Medulla oblongata (tissue), 1 donor: Measurements from ENCODE around the gene GLI3.

Experiments used
- DNase-seq: peaks from one replicate; pipeline ENCODE4 v3.0.0-alpha.2; 2015; ENCODE audit errors: extremely low spot score

GLI3 gene

GRCh38 chr7:42039921-42040320, 197.1 kb downstream of the GLI3 start:
- DNase-seq: no peak

DNA sequence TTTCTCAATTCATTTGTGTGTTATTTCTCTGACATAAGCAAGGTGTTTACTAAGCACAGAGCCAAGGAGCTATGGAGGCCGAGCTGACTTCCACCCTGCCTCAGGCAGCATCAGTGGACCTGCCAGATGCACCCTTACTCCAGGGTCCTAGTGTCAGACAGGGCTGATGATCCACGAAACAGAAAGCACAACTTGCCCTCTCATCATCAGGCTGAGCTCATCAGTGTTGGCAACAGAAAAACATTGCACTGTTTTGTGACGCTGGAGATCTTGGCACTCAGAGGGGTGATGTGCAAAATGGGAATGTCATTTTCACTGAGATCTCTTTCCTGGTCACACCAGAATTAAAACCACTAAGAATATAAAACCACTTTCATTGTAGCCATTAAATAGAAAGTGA, 201.8 kb downstream of the GLI3 start:
- peak; percentile 41 for DNase-seq

- no peak for DNase-seq
These were observed 203.5 kb downstream of the GLI3 start for GRCh38 chr7:42033480-42033879.

DNA sequence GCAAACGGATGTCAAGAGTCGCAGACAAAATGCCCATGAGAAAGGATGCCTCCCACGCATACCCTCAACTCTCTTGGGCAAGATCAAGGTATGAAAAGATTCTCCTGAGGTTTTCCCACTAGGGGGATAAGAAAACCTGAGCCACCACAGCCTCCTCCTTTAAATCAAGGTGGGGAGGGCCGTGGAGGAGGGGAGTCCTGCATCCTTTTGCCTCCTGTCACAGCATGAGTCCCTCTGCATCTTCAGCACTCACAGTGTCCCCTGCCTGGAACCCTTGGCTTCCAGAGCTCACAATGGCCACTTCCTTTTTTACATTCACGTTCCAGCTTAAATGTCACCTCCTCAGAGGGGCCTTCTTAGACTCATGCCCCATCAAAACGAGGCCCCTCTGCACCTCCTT, 207.6 kb downstream of the GLI3 start:
- DNase-seq: no peak

- no peak for DNase-seq
These were observed 209.5 kb downstream of the GLI3 start for GRCh38 chr7:42027521-42027920.

GRCh38 chr7:42026622-42027197, 210.3 kb downstream of the GLI3 start:
- DNase-seq: no peak

GRCh38 chr7:42025635-42026375, 211.2 kb downstream of the GLI3 start:
- DNase-seq: no peak

DNA sequence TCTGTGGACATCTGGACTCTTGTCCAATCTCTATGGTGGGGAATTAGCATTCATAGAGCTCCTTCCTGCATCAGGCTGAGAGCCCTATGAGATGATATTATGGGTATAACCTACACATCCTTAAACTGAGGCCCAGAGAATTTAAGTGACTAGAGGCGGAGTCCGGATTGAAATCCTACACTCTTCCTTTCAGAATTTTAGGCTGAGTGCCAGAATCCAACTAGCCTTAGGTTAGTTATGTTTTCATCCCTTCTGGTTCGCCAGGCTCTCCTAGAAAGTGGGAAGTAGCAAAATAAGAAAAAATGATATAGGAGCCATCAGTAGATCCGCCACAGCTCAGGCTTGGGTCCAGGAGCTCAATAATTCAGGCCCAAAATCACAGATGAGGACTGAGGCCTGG, 212.5 kb downstream of the GLI3 start:
- no peak for DNase-seq

GRCh38 chr7:42023262-42023661, 213.7 kb downstream of the GLI3 start:
- no peak for DNase-seq

- DNase-seq: no peak
These were observed 214.2 kb downstream of the GLI3 start for GRCh38 chr7:42022791-42023190.

- DNase-seq: no peak
These were observed 215.0 kb downstream of the GLI3 start for GRCh38 chr7:42022056-42022455.

DNA sequence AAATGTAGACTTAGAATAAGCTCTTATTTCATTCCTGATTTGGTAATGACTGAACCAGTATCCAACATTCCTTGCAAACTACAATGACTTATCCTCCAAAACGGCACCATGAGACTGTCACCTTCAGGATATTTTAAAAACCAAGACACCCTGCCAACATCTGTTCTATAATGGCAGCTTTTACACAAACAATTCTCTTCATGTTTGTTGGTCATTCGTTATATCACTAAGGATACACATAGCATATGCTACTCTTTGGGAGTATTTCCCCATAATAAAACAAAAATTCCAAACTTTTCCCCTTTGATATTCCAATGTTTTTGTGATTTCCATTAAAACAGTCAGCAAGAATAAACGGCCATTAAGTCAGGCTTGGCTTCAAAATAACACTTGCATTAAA, 215.4 kb downstream of the GLI3 start:
- DNase-seq: no peak

- DNase-seq: no peak
These were observed 216.9 kb downstream of the GLI3 start for GRCh38 chr7:42020061-42020460.

GRCh38 chr7:42017349-42017986, 219.5 kb downstream of the GLI3 start:
- no peak for DNase-seq

GRCh38 chr7:42016517-42016916, 220.5 kb downstream of the GLI3 start:
- no peak for DNase-seq

- no peak for DNase-seq
These were observed 222.1 kb downstream of the GLI3 start for GRCh38 chr7:42014625-42015618.

DNA sequence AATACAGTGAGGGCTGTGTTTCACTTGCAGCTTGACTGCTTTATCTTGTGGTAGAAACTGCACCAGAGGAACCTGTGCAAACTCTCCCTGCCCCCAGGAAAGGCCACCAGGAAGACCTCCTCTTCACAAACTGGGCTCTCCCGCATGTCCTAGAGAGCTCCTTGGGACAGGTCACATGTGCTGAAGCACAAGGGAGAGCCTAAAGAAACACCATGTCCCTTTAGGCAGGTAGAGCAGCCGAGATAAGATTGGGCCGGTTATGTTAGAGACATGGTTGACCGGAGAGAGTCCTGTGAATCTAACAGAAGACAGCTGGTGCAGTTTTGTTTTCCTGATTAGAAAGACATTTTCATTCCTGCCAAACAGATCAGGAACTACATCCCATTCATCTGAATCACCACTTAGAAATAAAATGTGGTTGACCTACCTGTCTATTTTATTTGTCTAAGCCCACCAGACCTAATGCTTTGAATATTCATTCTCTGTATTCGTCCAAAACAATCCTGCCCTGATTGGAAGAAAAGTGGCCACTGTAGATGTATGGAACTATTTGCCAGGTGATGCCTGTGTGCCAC, 224.1 kb downstream of the GLI3 start:
- no peak for DNase-seq

DNA sequence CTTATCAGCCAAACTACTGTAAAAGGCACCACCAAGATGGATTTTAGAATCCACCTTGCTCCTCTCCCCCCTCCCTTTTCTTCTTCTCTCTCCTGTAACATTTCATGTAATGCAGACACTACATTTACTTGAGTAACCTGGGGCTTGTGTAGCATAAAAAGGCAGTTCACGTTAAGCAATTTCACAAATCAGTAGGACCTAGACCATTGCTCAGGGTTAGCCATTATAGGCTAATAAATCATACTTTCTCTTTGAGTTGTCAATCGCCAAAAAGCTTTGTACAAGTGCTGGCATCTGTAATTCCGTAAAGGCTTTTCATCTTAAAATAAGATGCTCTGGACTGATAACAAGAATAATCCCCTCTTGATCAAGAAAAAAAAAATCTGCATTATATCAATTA, 224.7 kb downstream of the GLI3 start:
- no peak for DNase-seq

GRCh38 chr7:42011846-42012245, 225.2 kb downstream of the GLI3 start:
- DNase-seq: no peak

GRCh38 chr7:42010751-42011150, 226.3 kb downstream of the GLI3 start:
- no peak for DNase-seq

GRCh38 chr7:42006801-42007513, 230.1 kb downstream of the GLI3 start:
- no peak for DNase-seq
